Heart right ventricle (tissue), 16 donors: ENCODE results near the gene ANKS6. TPM values are rescaled to one million over a fixed set of nuclear protein-coding genes. Genes with fewer than 3 reads are reported as not detected.

Experiments used
- ATAC-seq, 8 donors: fragments of 200-7000 bp; cut with Tn5 transposase; one replicate each; pipeline ENCODE4 v1.9.1; 2020; ENCODE audit warnings: mild to moderate bottlenecking in 8 of 8, moderate library complexity in 8 of 8, moderate number of reproducible peaks in 1 of 8
- DNase-seq, 2 donors: peaks; one replicate each; pipeline ENCODE4 v3.0.0-alpha.2; 2020
- H3K27ac ChIP-seq, 10 donors: fragments of 200-600 bp; sonication (generic) in 2 of 10; one replicate each; pipeline versions ENCODE4 v1.5.0 to v1.8.0; 2020 to 2022; ENCODE audit warnings: mild to moderate bottlenecking in 3 of 10
- H3K27me3 ChIP-seq, 7 donors: fragments of 200-600 bp; one replicate each; pipeline ENCODE4 v1.8.0; 2021 to 2022; ENCODE audit warnings: mild to moderate bottlenecking in 2 of 7
- H3K36me3 ChIP-seq, 9 donors: fragments of 200-600 bp; sonication (generic) in 1 of 9; one replicate each; pipeline versions ENCODE4 v1.5.0 to v1.8.0; 2020 to 2022; ENCODE audit warnings: mild to moderate bottlenecking in 2 of 9
- H3K4me1 ChIP-seq, 9 donors: fragments of 200-600 bp; sonication (generic) in 1 of 9; one replicate each; pipeline versions ENCODE4 v1.5.0 to v1.8.0; 2020 to 2022; ENCODE audit warnings: mild to moderate bottlenecking in 4 of 9
- H3K4me3 ChIP-seq, 10 donors: fragments of 200-600 bp; sonication (generic) in 2 of 10; one replicate each; pipeline versions ENCODE4 v1.5.0 to v1.8.0; 2020 to 2022; ENCODE audit warnings: mild to moderate bottlenecking in 7 of 10, moderate library complexity in 2 of 10
- H3K9me3 ChIP-seq, 11 donors: fragments of 200-600 bp in 10 of 11; sonication (generic) in 2 of 11; one replicate each; pipeline versions ENCODE4 v1.5.0 to v1.8.0; 2013 to 2022; ENCODE audit warnings: mild to moderate bottlenecking in 2 of 11, control low read depth in 1 of 11, moderate library complexity in 1 of 11
- WGBS, 2 donors: extraction: QIAGEN DNeasy Blood & Tissue Kit; methylation state at CpG; one replicate each; pipeline ENCODE4 v1.1.7; 2013; ENCODE audit warnings: inconsistent platforms in 1 of 2; 5-methylcytosine and 5-hydroxymethylcytosine counted together
- intact Hi-C, 10 donors: fragments of 100-400 bp; cut with DNase I; formaldehyde crosslinking; loops; one replicate each; pipeline versions ENCODE4 v1.11.1 to v1.14.2; 2022
- polyA plus RNA-seq, 2 donors: library from polyadenylated mRNA; stranded (reverse); fragments of 200-250 nt; gene quantifications; one replicate each; pipeline ENCODE4 v1.2.3, GENCODE V29; 2013
- total RNA-seq, 10 donors: library from RNA; stranded (reverse); fragmentation: NEBNext Ultra II Directional in 3 of 10; extraction: Animal tissue kit (Norgen Biotek cat#: 25700) in 3 of 10; gene quantifications; one replicate each; pipeline versions ENCODE4 v1.2.1 to v1.2.4, GENCODE V29; 2021 to 2023
- TF ChIP-seq, protein P1 (sequence below), 9 donors: fragments of 200-600 bp; sonication (generic) in 2 of 9; IDR thresholded peaks; one replicate each; pipeline versions ENCODE4 v1.5.0 to v1.8.0; 2021 to 2022; ENCODE audit warnings: antibody characterized with exemption in 9 of 9, mild to moderate bottlenecking in 5 of 9, moderate library complexity in 1 of 9
- donor health status: Arrhythmogenic right ventricular cardiomyopathy.
- donor health status: ischemic (EF 13 %, LVEDD 7.1; RV severe dilation, severe dysfunction).
- donor health status: healthy with polysubstance abuse.
- donor health status: DM: no; HTN: yes; CAD: no.
- donor health status: DM: no; HTN: no; CAD: no.
- donor health status: ischemic (EF 25% LVEDD 6.9; RV normal size, moderate dysfunction).
- donor health status: ischemic (EF 25% LVEDD 5.7; RV mildly dilated, moderate dysfunction).
- donor health status: healthy.
- donor health status: DM: yes; HTN: yes; CAD: no.
- donor health status: Ischemic cardiomyopathy.
- donor health status: ischemic (EF 35%, LVEDD 5.7; RV mildly dilated, moderate dysfunction).
- donor health status: nonischemic (EF 11% LVEDD 7.7; RV severe dilation, severe dysfunction).
- donor health status: DM: yes; HTN: yes; CAD: no.
- donor health status: PGD.
- donor health status: ischemic (EF 29% LVEDD 5.4; RV normal size, mild dysfunction).
- donor health status: nonischemic (EF 23%, LVEDD 6.1; RV moderate dilation, normal function).

Gene ANKS6
- total and polyA plus RNA-seq, 12 donors: 3.1 to 8.0 (median 4.2) TPM

DNA sequence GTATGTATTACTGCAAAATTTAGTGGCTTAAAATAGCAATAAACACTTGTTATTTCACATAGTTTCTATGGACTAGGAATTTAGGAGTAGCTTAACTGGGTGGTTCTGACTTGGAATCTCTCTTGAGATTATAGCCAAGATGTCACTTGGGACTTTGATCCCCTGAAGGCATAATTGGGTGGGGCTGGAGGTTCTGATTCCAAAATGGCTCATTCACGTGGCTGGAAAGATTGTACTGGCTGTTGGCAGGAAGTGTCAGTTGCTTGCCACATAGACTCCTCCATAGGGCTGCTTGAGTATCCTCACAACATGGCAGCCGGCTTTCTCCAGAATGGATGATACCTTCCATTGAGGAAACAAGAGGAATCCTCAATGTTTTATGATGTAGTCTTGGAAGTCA lies 22.4 kb upstream of the ANKS6 start:
- Histone ChIP-seq H3K9me3 (peaks cover 0 to 6% (median 0%) of the 10 kb centered on the region in 11 donors), H3K4me1 (no peaks in the 10 kb centered on the region), H3K36me3 (no peaks in the 10 kb centered on the region), H3K4me3 (no peak overlapping the region), H3K27me3 (no peaks in the 10 kb centered on the region), H3K27ac (no peak overlapping the region)
- ATAC-seq: no peak
- DNase-seq: no peak
- intact Hi-C loops: no loop called here
- 83 to 85% methylated on average over 2 of the region's 2 CpGs for WGBS, 2 donors
- TF ChIP-seq, protein P1, sequence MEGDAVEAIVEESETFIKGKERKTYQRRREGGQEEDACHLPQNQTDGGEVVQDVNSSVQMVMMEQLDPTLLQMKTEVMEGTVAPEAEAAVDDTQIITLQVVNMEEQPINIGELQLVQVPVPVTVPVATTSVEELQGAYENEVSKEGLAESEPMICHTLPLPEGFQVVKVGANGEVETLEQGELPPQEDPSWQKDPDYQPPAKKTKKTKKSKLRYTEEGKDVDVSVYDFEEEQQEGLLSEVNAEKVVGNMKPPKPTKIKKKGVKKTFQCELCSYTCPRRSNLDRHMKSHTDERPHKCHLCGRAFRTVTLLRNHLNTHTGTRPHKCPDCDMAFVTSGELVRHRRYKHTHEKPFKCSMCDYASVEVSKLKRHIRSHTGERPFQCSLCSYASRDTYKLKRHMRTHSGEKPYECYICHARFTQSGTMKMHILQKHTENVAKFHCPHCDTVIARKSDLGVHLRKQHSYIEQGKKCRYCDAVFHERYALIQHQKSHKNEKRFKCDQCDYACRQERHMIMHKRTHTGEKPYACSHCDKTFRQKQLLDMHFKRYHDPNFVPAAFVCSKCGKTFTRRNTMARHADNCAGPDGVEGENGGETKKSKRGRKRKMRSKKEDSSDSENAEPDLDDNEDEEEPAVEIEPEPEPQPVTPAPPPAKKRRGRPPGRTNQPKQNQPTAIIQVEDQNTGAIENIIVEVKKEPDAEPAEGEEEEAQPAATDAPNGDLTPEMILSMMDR (IDR thresholded peaks at IDR 0.05): no peak

DNA sequence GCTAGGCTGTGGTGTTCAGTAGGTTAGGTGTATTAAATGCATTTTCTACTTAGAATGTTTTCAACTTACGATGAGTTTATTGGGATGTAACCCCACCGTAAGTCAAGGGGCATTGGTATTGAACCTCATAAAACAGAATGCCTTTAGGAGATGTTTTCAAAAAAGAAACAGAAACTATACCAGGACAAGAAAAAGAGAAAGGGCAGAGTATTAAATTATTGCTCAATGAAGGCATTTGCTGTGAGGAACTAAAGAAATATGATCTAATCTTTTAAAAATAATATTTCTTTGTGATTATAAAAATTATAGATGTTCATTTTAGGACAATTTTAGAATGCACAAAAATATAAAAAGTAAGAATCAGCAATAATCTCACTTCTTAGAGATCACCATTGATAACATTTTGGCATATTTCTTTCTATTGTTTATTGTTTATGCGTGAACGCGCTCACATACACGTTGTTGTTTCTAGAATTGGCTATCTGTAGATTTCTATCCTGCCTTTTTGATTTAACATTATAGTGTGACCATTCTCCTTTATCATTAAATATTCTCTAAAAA lies 19.1 kb upstream of the ANKS6 start:
- no peak for DNase-seq
- Histone ChIP-seq H3K36me3 (no peaks in the 10 kb centered on the region), H3K27ac (no peak overlapping the region), H3K9me3 (peaks cover 0 to 6% (median 0%) of the 10 kb centered on the region in 11 donors), H3K27me3 (peaks cover 0 to 3% (median 0%) of the 10 kb centered on the region in 7 donors), H3K4me1 (peaks cover 0 to 7% (median 0%) of the 10 kb centered on the region in 9 donors), H3K4me3 (no peak overlapping the region)
- WGBS, 2 donors: 80 to 85% methylated on average over 6 of the region's 6 CpGs
- TF ChIP-seq, protein P1 (IDR thresholded peaks at IDR 0.05): no peak
- no peak for ATAC-seq
- intact Hi-C loops: no loop called here

DNA sequence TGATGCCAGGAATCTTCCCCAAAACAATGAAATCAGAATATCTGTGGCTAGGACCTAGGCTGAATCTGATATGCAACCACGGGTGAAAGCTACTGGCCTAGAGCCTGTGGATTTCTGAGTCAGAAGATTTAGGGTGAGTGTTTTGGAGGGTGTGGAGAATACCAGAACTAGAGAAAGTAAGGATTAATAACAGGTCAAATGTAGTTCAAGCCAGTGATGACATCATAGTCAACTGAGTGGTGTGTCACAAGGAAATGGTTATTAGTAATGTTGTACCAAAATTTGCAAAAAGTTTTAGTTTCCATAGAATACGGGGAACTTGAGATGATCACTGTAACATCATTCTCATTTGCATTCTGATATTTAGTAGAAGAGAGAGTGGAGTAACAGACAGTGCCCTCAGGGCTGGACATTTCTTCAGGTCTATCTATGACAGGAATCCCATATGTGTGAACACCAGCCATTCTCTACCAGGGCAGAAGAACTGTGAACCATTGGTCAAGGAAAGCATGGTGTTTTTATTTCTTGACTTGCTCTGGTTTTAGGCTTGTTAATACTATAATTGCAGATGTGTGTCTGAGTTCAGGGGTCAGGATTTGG lies 14.8 kb upstream of the ANKS6 start:
- Histone ChIP-seq H3K9me3 (no peaks in the 10 kb centered on the region), H3K36me3 (no peaks in the 10 kb centered on the region), H3K27me3 (peaks cover 5 to 35% (median 22%) of the 10 kb centered on the region in 7 donors), H3K4me3 (no peak overlapping the region), H3K27ac (no peak overlapping the region), H3K4me1 (peaks cover 0 to 21% (median 9%) of the 10 kb centered on the region in 9 donors)
- TF ChIP-seq, protein P1 (IDR thresholded peaks at IDR 0.05): no peak
- ATAC-seq (no peak), DNase-seq (no peak)
- intact Hi-C loops: no loop called here
- WGBS, 2 donors: 78 to 85% methylated on average over 2 of the region's 2 CpGs

DNA sequence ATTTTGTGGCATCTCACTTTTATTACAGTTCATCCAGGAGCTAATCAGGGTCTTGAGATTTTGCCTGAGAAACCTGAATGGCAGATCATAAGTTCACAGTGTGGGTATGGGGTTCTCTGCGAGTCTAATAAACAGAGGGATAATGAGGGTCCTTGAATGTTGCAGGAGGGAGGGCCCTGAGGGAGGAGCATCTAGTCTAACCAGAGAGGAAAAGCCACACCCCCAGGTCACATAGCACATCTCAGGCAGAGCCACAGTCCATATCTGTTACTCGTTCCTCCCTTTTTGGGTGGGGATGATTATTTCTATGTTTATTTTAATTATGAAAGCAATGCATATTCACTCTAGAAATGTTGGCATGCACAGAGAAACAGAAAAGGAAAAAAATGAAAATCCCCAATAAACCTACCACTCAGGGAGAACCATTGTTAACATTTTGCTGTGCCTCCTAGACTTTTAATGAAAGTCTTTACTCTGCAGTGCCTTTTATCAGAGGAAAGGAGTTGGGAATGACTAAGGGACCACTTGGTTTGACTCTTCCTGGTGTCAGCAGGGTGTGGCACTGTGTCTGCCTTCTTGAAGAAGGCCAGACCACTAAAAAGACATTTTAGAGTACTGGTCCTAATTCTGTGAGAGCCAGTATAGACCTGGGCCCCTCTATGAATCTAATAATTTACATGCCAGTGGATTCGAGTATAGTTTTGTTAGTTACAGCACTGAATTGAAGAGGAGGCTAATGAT lies 13.9 kb upstream of the ANKS6 start:
- Histone ChIP-seq H3K27me3 (peaks cover 5 to 43% (median 22%) of the 10 kb centered on the region in 7 donors), H3K36me3 (no peaks in the 10 kb centered on the region), H3K27ac (no peak overlapping the region), H3K9me3 (no peaks in the 10 kb centered on the region), H3K4me1 (peaks cover 0 to 21% (median 9%) of the 10 kb centered on the region in 9 donors), H3K4me3 (no peak overlapping the region)
- WGBS, 2 donors: 70 to 87% methylated on average over 3 of the region's 3 CpGs
- ATAC-seq (no peak), DNase-seq (no peak)
- intact Hi-C loops: no loop called here
- TF ChIP-seq, protein P1 (IDR thresholded peaks at IDR 0.05): no peak
